GM12878 (cell line): ENCODE results near the gene LPCAT2. TPM values are rescaled to one million over a fixed set of nuclear protein-coding genes. Genes with fewer than 3 reads are reported as not detected.

Source experiments
- ATAC-seq: fragments of 200-7000 bp; cut with Tn5 transposase; 3 replicates; pipeline ENCODE4 v1.9.1; 2020; ENCODE audit warnings: mild to moderate bottlenecking, moderate library complexity
- BruUV-seq: library from RNA; stranded (reverse); fragments of 400-500 nt; replicated peaks from 2 replicates; lab custom pipeline; 2021; lab: Mats Ljungman, UMichigan
- CTCF ChIA-PET: fragments of 300-600 bp; sonication (Branson Sonifier 250); formaldehyde crosslinking; extraction: SDS; loops from one replicate; lab custom pipeline; 2021; ENCODE audit warnings: inconsistent platforms; lab: Yijun Ruan, JAX
- POLR2A ChIA-PET: fragments of 350-600 bp; formaldehyde crosslinking; extraction: SDS; loops from one replicate; lab custom pipeline; 2021; ENCODE audit warnings: inconsistent platforms; lab: Charles Lee
- RAD21 ChIA-PET: fragments of 300-600 bp; sonication (Branson Sonifier 250); formaldehyde crosslinking; loops from one replicate; lab custom pipeline; 2023; ENCODE audit warnings: antibody characterized with exemption; ENCODE audit not compliant: unreplicated experiment; lab: Charles Lee
- SMC1A ChIA-PET: fragments of 300-600 bp; sonication (Branson Sonifier 250); formaldehyde crosslinking; loops from one replicate; lab custom pipeline; 2023; ENCODE audit not compliant: unreplicated experiment, uncharacterized antibody; lab: Charles Lee
- DNase-seq: peaks from one replicate; pipeline ENCODE4 v3.0.0-alpha.2; 2011; ENCODE audit warnings: low read depth, low spot score
- FAIRE-seq: peaks from 3 replicates; lab custom pipeline; 2011; peaks lifted over from hg19 to GRCh38; lab: Jason Lieb, UNC
- H2AFZ ChIP-seq: 2 replicates; pipeline ENCODE4 v1.6.0; 2011; ENCODE audit warnings: low read depth, low read length, control low read depth; ENCODE audit not compliant: control insufficient read depth
- H3K27ac ChIP-seq: 2 replicates; pipeline ENCODE4 v1.5.1; 2011; ENCODE audit warnings: control low read depth; ENCODE audit not compliant: control insufficient read depth, insufficient read depth
- H3K27me3 ChIP-seq, 2 experiments: replicated peaks in 1 of 2; 2 replicates each; pipeline versions ENCODE4 v1.6.0 to v1.6.1; 2011; ENCODE audit warnings: low read length in 1 of 2; ENCODE audit not compliant: control insufficient read depth in 2 of 2, insufficient read depth in 2 of 2
- H3K36me3 ChIP-seq, 2 experiments: 2 replicates each; pipeline ENCODE4 v1.5.1; 2011; ENCODE audit warnings: low read length in 1 of 2; ENCODE audit not compliant: control insufficient read depth in 2 of 2, insufficient read depth in 2 of 2
- H3K4me1 ChIP-seq: 2 replicates; pipeline ENCODE4 v1.6.1; 2011; ENCODE audit warnings: mild to moderate bottlenecking, low read length, moderate library complexity, mixed read lengths; ENCODE audit not compliant: control insufficient read depth, insufficient read depth
- H3K4me2 ChIP-seq: 2 replicates; pipeline ENCODE4 v1.6.0; 2011; ENCODE audit warnings: control low read depth; ENCODE audit not compliant: control insufficient read depth, insufficient read depth
- H3K4me3 ChIP-seq: fragments of 200-600 bp; sonication (generic); 2 replicates; pipeline ENCODE4 v1.5.1; 2016
- H3K79me2 ChIP-seq: 2 replicates; pipeline ENCODE4 v1.6.0; 2011; ENCODE audit warnings: low read length; ENCODE audit not compliant: control insufficient read depth, insufficient read depth
- H3K9ac ChIP-seq: 2 replicates; pipeline ENCODE4 v1.8.0; 2011; ENCODE audit warnings: low read length, control low read depth, mixed read lengths; ENCODE audit not compliant: control insufficient read depth, insufficient read depth
- H3K9me3 ChIP-seq: replicated peaks from 3 replicates; pipeline ENCODE4 v1.5.1; 2011; ENCODE audit warnings: mild to moderate bottlenecking, low read length; ENCODE audit not compliant: control insufficient read depth, insufficient read depth
- H4K20me1 ChIP-seq: 2 replicates; pipeline ENCODE4 v1.6.0; 2011; ENCODE audit not compliant: control insufficient read depth, insufficient read depth
- BCL3 ChIP-seq: IDR thresholded peaks from 2 replicates; pipeline ENCODE4 v1.6.1; 2011; ENCODE audit warnings: borderline replicate concordance, low read depth, mild to moderate bottlenecking, moderate library complexity, low read length; ENCODE audit not compliant: insufficient read depth, poor library complexity, severe bottlenecking
- BRCA1 ChIP-seq: IDR thresholded peaks from 2 replicates; pipeline ENCODE4 v1.6.1; 2011; ENCODE audit warnings: low read depth, low read length, improper control_type of control experiment
- CHD2 ChIP-seq: IDR thresholded peaks from 2 replicates; pipeline ENCODE4 v1.6.1; 2011; ENCODE audit warnings: low read depth, low read length, improper control_type of control experiment, borderline replicate concordance
- IKZF2 ChIP-seq, 2 experiments: fragments of 450-650 bp; IDR thresholded peaks; 2 replicates each; pipeline ENCODE4 v1.6.1; 2017; ENCODE audit warnings: mild to moderate bottlenecking in 2 of 2, moderate library complexity in 2 of 2
- MTA3 ChIP-seq: IDR thresholded peaks from 2 replicates; pipeline ENCODE4 v1.6.1; 2012; ENCODE audit warnings: low read length, inconsistent platforms, borderline replicate concordance
- MYC ChIP-seq: IDR thresholded peaks from 2 replicates; pipeline ENCODE4 v1.6.1; 2011; ENCODE audit warnings: mild to moderate bottlenecking, low read length, moderate library complexity, inconsistent platforms; ENCODE audit not compliant: insufficient read depth, insufficient replicate concordance, insufficient read length, severe bottlenecking
- NFYB ChIP-seq: IDR thresholded peaks from 2 replicates; pipeline ENCODE4 v1.6.1; 2011; ENCODE audit warnings: low read depth, mild to moderate bottlenecking, low read length, improper control_type of control experiment, moderate library complexity; ENCODE audit not compliant: insufficient read depth
- SPI1 ChIP-seq: IDR thresholded peaks from 2 replicates; pipeline ENCODE4 v1.6.1; 2011; ENCODE audit warnings: low read depth, mild to moderate bottlenecking, low read length, moderate library complexity, borderline replicate concordance; ENCODE audit not compliant: insufficient read depth
- TBL1XR1 ChIP-seq: IDR thresholded peaks from 2 replicates; pipeline ENCODE4 v1.6.1; 2012; ENCODE audit warnings: low read depth, low read length, improper control_type of control experiment
- USF1 ChIP-seq: IDR thresholded peaks from 2 replicates; pipeline ENCODE4 v1.6.1; 2011; ENCODE audit warnings: borderline replicate concordance, low read depth, mild to moderate bottlenecking, moderate library complexity, mixed read lengths, low read length; ENCODE audit not compliant: insufficient read depth; ENCODE audit errors: extremely low read length
- ZNF207 ChIP-seq: fragments of 450-650 bp; IDR thresholded peaks from 2 replicates; pipeline ENCODE4 v1.6.1; 2014; ENCODE audit warnings: antibody characterized with exemption, mild to moderate bottlenecking, borderline replicate concordance
- ZNF274 ChIP-seq: IDR thresholded peaks from one replicate; pipeline ENCODE4 v1.8.0; 2011; ENCODE audit not compliant: insufficient read length, insufficient read depth
- WGBS: methylation state at CpG from one replicate; pipeline ENCODE4 v1.1.6; 2016; ENCODE audit warnings: low lambda C conversion rate; ENCODE audit not compliant: insufficient replicate concordance, insufficient coverage; ENCODE audit errors: missing lambda C conversion rate; 5-methylcytosine and 5-hydroxymethylcytosine counted together
- in situ Hi-C: fragments of 300-500 bp; cut with MboI; formaldehyde crosslinking; loops from 9 replicates; pipeline ENCODE4 v1.14.3; 2018; ENCODE audit warnings: mixed read lengths
- intact Hi-C: fragments of 100-400 bp; cut with micrococcal nuclease; formaldehyde crosslinking; loops from one replicate; pipeline ENCODE4 v1.14.2; 2022; ENCODE audit not compliant: unreplicated experiment
- polyA plus RNA-seq, 11 experiments: library from polyadenylated mRNA; depleted of rRNA in 4 of 11; unstranded in 6 of 11; stranded (reverse) in 5 of 11; fragments of >200 nt; fragmentation: Nextera tagmentation in 4 of 11; fragmentation: Illumina TruSeq in 1 of 11; extraction: Ambion mirVana in 4 of 11; extraction: Trizol in 1 of 11; gene quantifications; 1 replicate in 1 of 11; 2 replicates in 10 of 11; pipeline versions ENCODE4 v1.2.1 to v1.2.3, GENCODE V29; 2011 to 2016; ENCODE audit warnings: inconsistent platforms in 2 of 11, missing spikeins in 2 of 11, low read depth in 1 of 11
- total RNA-seq, 4 experiments: library from RNA; depleted of rRNA in 3 of 4; stranded (reverse); fragments of >200 nt in 3 of 4; fragmentation: Illumina TruSeq in 1 of 4; extraction: Trizol in 1 of 4; gene quantifications; 2 replicates each; pipeline versions ENCODE4 v1.2.1 to v1.2.3, GENCODE V29; 2013 to 2021

Gene LPCAT2
- total and polyA plus RNA-seq, 10 of the 15 experiments (the other 5 are each of a cell fraction or from before 2014, with no cell fraction given): 0.01 TPM; not detected in 9

DNA sequence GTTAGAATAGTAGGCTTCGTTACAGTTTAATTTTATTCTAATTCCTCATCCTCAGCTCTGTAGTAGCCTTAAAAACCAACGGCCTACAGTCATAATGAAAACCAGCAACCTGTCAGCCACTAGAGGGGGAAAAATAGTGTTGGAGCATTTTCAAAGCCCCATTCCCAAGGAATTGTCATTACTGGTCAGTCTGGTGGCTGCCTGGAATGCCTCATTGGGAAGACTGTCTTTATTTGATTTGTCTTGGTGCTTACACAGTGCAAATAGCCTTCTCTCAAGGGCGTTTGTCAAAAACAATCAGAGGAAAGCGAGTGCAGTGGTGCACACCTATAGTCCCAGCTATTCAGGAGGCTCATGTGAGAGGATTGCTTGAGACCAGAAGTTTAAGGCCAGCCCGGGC lies 4.7 kb downstream of the LPCAT2 start:
- CTCF ChIA-PET: interaction anchor here (1.8 kb wide), 1 partner anchor 18 kb away, joined by 5 read pairs; no protein-coding TSS in a partner anchor
- H3K27ac ChIP-seq: no peak overlapping the region
- no TSS peak for BruUV-seq
- ATAC-seq (no peak), FAIRE-seq (no peak), DNase-seq (no peak)
- POLR2A ChIA-PET: no interaction called here
- in situ Hi-C loops (no loop called here), intact Hi-C loops (no loop called here)
- SMC1A ChIA-PET: no interaction called here
- no peaks in the 10 kb centered on the region for H3K36me3 ChIP-seq
- H3K4me2 ChIP-seq: no peak overlapping the region
- no peak overlapping the region for H3K4me3 ChIP-seq
- H4K20me1 ChIP-seq: no peaks in the 10 kb centered on the region
- WGBS: 6% methylated on average over 5 of the region's 5 CpGs
- H2AFZ ChIP-seq: no peak overlapping the region
- no peak overlapping the region for H3K9ac ChIP-seq
- H3K79me2 ChIP-seq: no peaks in the 10 kb centered on the region
- H3K27me3 ChIP-seq: no peaks in the 10 kb centered on the region; a peak in 1 of 4 replicates
- no peaks in the 10 kb centered on the region for H3K4me1 ChIP-seq
- RAD21 ChIA-PET: no interaction called here
- TF ChIP-seq ZNF274: no peak
- TF ChIP-seq USF1: no peak
- TF ChIP-seq ZNF207: no peak
- TF ChIP-seq CHD2: no peak
- no peak for TF ChIP-seq IKZF2 (IDR thresholded peaks at IDR 0.05)
- TF ChIP-seq BRCA1: no peak
- no peak for TF ChIP-seq SPI1
- TF ChIP-seq MYC: no peak
- TF ChIP-seq MTA3: no peak
- TF ChIP-seq BCL3: no peak
- TF ChIP-seq NFYB: no peak
- no peak for TF ChIP-seq TBL1XR1
- H3K9me3 ChIP-seq: no peaks in the 10 kb centered on the region; the same call in 2 of the 3 replicates
